ENCODE results near the gene RANBP6. TPM values are rescaled to one million over a fixed set of nuclear protein-coding genes. Genes with fewer than 3 reads are reported as not detected.
"Not testable (repeated sequence)": the region's sequence is repeated elsewhere in the genome, so short reads cannot be mapped to it uniquely, and the experiment has no call there.

RANBP6 gene
- total RNA-seq, 2 experiments from 2014 or later = 20.2 to 21.6 TPM

DNA sequence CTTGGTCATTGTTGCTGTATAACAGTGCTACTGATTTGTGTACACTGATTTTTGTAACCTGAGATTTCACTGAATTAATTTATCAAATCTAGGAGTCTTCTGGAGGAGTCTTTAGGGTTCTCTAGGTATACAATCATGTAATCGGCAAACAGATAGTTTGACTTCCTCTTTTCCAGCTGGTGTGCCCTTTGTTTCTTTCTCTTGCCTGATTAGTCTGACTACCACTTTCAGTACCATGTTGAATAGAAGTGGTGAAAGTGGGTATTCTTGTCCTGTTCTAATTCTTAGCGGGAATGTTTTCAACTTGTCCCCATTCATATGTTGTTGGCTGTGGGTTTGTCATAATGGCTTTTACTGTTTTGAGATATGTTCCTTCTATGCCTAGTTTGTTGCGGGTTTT is 24.7 kb upstream of the RANBP6 start:
- Mint-ChIP-seq H3K4me1 (ENCODE audit: low read depth) (no peaks in the 10 kb centered on the region), H3K36me3 (ENCODE audit: low read depth) (no peaks in the 10 kb centered on the region), H3K4me3 (no peak overlapping the region), H3K9me3 (ENCODE audit: insufficient read depth) (no peaks in the 10 kb centered on the region), H3K27me3 (ENCODE audit: low read depth) (peaks cover 38% of the 10 kb centered on the region), H3K27ac (no peak overlapping the region)
- ChIA-PET POLR2A (no interaction called here), CTCF (interaction anchor here (0.9 to 1.0 kb wide), 2 partner anchors 14 to 17 kb away, joined by 3 read pairs; no protein-coding TSS in a partner anchor)
- no peak for ATAC-seq
- DNase-seq = no peak

DNA sequence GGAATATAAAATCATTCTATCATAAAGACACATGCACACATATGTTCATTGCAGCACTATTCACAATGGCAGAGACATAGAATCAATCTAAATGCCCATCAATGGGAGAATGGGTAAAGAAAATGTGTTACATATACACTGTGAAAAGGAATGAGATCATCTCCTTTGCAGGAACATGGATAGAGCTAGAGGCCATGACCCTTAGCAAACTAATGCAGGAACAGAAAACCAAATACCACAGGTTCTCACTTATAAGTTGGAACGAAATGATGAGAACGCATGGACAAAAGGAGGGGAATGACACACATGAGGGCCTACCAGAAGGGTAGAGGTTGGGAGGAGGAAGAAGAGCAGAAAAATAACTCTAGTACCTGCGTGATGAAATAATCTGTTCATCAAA is 21.0 kb upstream of the RANBP6 start:
- ATAC-seq = no peak
- ChIA-PET CTCF (interaction anchor here (1.4 to 4.3 kb wide), 2 partner anchors 12 to 17 kb away, joined by 4 to 17 read pairs; no protein-coding TSS in a partner anchor), POLR2A (no interaction called here)
- Mint-ChIP-seq H3K36me3 (ENCODE audit: low read depth) (no peaks in the 10 kb centered on the region), H3K4me3 (no peak overlapping the region), H3K27me3 (ENCODE audit: low read depth) (peaks cover 41% of the 10 kb centered on the region), H3K4me1 (ENCODE audit: low read depth) (no peaks in the 10 kb centered on the region), H3K27ac (no peak overlapping the region), H3K9me3 (ENCODE audit: insufficient read depth) (no peaks in the 10 kb centered on the region)
- DNase-seq = no peak

DNA sequence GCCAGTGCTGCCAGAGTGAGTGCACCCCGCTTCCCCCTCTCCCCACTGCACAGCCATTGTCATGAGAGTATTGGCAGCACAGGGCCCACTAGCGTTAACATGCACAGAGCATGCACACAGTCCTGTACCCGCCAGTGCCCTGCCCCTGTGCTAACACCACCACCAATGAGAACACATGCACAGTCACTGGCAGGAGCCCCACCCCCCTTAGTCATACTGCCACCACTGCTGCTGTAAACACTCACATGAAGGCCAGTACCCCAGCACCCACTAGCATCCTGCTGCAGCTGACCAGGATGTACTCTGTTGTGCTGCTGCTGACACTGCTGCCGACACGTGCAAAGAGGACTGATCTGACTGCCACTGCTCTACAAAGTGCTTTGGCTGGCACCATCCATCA is 19.5 kb upstream of the RANBP6 start:
- Mint-ChIP-seq H3K9me3 (ENCODE audit: insufficient read depth) (no peaks in the 10 kb centered on the region), H3K27me3 (ENCODE audit: low read depth) (peaks cover 35% of the 10 kb centered on the region), H3K36me3 (ENCODE audit: low read depth) (no peaks in the 10 kb centered on the region), H3K4me3 (no peak overlapping the region), H3K27ac (no peak overlapping the region), H3K4me1 (ENCODE audit: low read depth) (no peaks in the 10 kb centered on the region)
- CTCF ChIA-PET = interaction anchor here (1.4 to 4.3 kb wide), 2 partner anchors 10 to 19 kb away, joined by 4 to 17 read pairs; no protein-coding TSS in a partner anchor
- ATAC-seq (no peak), DNase-seq (no peak)
- POLR2A ChIA-PET = no interaction called here

DNA sequence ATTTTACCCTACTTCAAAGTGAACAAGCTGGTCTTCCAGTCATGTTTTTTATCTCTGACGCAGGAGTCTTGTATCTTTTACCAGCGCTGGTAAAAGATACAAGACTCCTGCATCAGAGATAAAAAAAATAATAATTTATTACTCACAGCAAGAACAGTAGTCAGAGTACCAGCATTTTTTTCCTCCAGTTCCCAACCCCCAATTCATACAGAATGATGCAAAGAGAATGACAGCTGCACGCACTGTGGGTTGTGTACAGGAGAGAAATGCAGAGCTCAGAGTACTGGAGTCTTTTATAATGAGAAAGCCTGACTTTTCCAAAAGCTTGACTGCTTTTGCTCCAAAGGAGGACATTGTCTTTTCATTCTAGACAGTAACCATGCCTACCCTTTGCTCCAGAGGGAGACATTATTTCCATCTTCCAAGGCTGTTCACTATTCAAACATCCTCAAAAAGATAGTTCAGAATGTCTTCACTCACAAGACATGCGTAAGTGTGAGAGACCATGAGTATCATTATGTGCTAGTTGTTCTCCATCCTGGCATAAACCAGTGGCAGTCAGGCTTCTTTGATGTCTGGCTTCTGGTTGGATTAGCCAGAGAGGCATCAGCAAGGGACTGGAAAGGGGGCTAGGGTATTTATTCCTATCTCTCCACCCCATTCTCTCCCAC is 14.3 kb upstream of the RANBP6 start:
- Mint-ChIP-seq H3K4me1 (ENCODE audit: low read depth) (no peaks in the 10 kb centered on the region), H3K36me3 (ENCODE audit: low read depth) (no peaks in the 10 kb centered on the region), H3K4me3 (no peak overlapping the region), H3K27me3 (ENCODE audit: low read depth) (peaks cover 17% of the 10 kb centered on the region), H3K9me3 (ENCODE audit: insufficient read depth) (no peaks in the 10 kb centered on the region), H3K27ac (no peak overlapping the region)
- ChIA-PET CTCF (interaction anchor here (1.1 to 1.4 kb wide), 3 partner anchors 11 to 143 kb away, joined by 3 to 5 read pairs (median 3); no protein-coding TSS in a partner anchor), POLR2A (interaction anchor here (0.6 to 1.1 kb wide), 2 partner anchors 14 to 637 kb away, joined by 3 to 4 read pairs; partner anchors contain the start of gene RANBP6)
- ATAC-seq (no peak), DNase-seq (no peak)

DNA sequence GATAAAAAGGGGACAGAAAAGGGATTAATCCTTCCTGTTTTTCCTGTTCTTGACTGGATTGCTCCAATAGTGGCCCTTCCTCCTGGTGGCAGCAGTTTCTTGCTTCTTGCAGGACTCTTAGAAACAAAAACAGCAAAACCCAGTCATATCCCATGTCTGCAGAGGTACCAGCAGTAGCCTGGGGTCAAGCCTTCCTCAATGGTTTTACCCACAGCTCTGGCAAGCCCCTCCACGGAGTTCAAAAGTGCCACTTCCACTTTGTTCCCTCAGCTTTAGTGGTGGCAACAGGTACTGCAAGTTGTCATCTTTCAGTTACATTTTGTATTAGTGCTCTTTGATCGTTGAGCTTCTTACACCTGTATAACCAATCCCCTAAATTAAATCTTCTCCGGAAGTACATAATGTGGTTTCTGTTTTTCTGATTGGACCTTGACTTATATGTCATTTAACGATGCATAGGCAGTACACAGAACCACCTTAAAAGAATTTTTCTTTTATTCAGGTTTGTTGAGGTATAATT is 8.7 kb upstream of the RANBP6 start:
- CTCF ChIA-PET = interaction anchor here (0.6 to 4.6 kb wide), 31 partner anchors 8 to 392 kb away, joined by 3 to 22 read pairs (median 3); partner anchors contain the start of gene RANBP6
- no peaks in the 10 kb centered on the region for H3K36me3 Mint-ChIP-seq (ENCODE audit: low read depth)
- H3K27me3 Mint-ChIP-seq (ENCODE audit: low read depth) = peaks cover 4% of the 10 kb centered on the region
- H3K27ac Mint-ChIP-seq = no peak overlapping the region
- POLR2A ChIA-PET = interaction anchor here (0.9 to 1.6 kb wide), 3 partner anchors 9 to 389 kb away, joined by 3 to 5 read pairs (median 3); partner anchors contain the start of genes RANBP6 and UHRF2
- peaks cover 8% of the 10 kb centered on the region for H3K4me1 Mint-ChIP-seq (ENCODE audit: low read depth)
- peak overlapping the region; percentile 26 for H3K4me3 Mint-ChIP-seq
- DNase-seq (peak; percentile 57), ATAC-seq (peak; percentile 82)
- no peaks in the 10 kb centered on the region for H3K9me3 Mint-ChIP-seq (ENCODE audit: insufficient read depth)

DNA sequence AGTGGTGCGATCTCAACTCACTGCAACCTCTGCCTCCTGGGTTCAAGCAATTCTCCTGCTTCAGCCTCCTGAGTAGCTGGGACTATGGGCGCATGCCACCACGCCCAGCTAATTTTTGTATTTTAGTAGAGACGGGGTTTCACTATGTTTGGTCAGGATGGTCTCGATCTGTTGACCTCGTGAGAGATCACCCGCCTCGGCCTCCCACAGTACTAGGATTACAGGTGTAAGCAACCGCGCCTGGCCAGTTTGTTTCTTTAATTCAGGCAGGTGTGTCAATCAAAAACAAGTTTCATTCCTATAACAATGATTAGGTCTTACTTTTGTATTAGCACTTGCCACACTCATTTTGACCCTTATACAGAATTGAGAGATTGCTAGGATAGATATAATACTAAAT is 1.6 kb upstream of the RANBP6 start:
- not testable (repeated sequence) for ATAC-seq; H3K4me3 Mint-ChIP-seq; H3K27ac Mint-ChIP-seq; H3K9me3 Mint-ChIP-seq (ENCODE audit: insufficient read depth); DNase-seq; H3K27me3 Mint-ChIP-seq (ENCODE audit: low read depth)
- peaks cover 37% of the 10 kb centered on the region for H3K4me1 Mint-ChIP-seq (ENCODE audit: low read depth)
- CTCF ChIA-PET = interaction anchor here (1.4 to 2.3 kb wide), 3 partner anchors 8 to 131 kb away, joined by 5 to 20 read pairs (median 5); no protein-coding TSS in a partner anchor
- peaks cover 32% of the 10 kb centered on the region for H3K36me3 Mint-ChIP-seq (ENCODE audit: low read depth)
- POLR2A ChIA-PET = interaction anchor here (2.5 kb wide), 1 partner anchor 10 kb away, joined by 10 read pairs; no protein-coding TSS in a partner anchor

DNA sequence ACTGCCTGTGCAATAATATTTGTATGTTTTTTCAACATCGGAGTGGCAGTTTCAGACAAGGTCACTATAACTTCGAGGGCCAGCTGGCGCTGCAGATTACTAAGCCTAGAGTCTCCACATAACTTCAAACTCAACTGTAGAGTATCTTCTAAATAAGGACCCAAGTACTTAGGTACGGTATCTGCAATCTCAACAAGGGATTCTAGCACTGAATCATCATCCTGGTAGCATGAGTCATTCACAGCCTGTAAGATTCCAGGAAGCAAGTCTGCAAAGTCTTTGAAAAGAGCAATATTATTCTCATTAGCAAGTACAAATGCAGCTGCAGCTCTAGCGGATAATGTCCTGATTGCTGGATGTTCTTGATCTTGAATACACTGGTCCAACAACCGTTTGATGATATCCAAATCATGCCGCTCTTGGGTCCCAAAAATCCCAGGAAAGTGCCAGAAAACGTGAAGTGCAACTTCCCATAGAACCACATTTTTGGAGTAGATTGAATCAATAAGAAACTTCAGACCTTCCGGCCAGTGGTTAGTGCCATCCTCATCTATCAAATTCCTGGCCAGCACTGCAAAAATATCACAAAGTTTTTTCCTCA is 654 bp downstream of the RANBP6 start:
- ChIA-PET POLR2A (interaction anchor here (0.7 to 2.5 kb wide), 11 partner anchors 8 to 402 kb away, joined by 3 to 10 read pairs (median 3); partner anchors contain the start of genes ERMP1 and UHRF2), CTCF (interaction anchor here (0.7 to 2.3 kb wide), 6 partner anchors 9 to 291 kb away, joined by 3 to 20 read pairs (median 4); partner anchors contain the start of gene ERMP1)
- peaks cover 50% of the 10 kb centered on the region for H3K36me3 Mint-ChIP-seq (ENCODE audit: low read depth)
- H3K4me1 Mint-ChIP-seq (ENCODE audit: low read depth) = peaks cover 52% of the 10 kb centered on the region
- no peak for DNase-seq
- H3K9me3 Mint-ChIP-seq (ENCODE audit: insufficient read depth) = no peaks in the 10 kb centered on the region
- peak overlapping the region; percentile 98 for H3K27ac Mint-ChIP-seq
- no peaks in the 10 kb centered on the region for H3K27me3 Mint-ChIP-seq (ENCODE audit: low read depth)
- peak overlapping the region; percentile 91 for H3K4me3 Mint-ChIP-seq
- peak; percentile 2 for ATAC-seq

DNA sequence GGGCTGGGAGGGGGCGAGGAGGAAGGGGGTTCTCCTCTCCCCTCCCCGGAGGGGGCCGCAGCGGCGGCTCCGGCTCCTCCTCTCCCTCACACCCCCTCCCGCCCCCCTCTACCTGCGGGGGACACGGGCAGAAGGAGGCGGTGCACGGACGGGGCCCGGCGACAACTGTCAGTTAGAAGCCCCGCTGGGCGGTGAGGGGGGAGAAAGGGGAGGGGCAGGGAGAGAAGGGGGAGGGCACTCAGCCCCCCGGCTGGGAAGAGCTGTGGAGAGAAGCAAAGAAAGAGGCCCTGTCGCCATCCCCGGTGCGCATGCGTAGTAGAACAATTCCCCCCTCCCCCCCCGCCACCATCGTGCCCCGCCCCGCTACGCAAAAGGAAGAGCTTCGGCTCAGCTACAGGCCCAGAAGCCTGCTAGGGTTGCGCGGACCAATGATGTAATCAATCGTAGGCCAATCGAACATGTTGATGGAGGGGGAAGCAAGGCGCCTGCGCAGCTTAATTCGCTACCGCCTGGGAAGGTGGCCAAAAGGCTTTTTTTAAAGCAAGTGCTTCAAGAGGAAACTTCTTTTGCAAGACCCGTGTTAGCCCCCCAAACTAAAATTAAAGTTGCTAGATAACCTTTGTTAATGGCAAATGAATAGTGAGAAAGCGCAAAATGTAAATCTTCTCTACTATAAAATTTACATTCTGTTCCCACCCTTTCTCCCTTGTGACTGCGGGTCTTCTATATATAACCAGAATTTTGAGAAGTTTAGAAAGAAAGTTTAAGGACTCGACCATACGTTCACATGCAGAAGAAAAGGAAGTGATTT is 7.0 kb downstream of the RANBP6 start:
- Mint-ChIP-seq H3K4me1 (ENCODE audit: low read depth) (peaks cover 63% of the 10 kb centered on the region), H3K4me3 (peak overlapping the region; percentile 72), H3K9me3 (ENCODE audit: insufficient read depth) (no peaks in the 10 kb centered on the region), H3K27me3 (ENCODE audit: low read depth) (no peaks in the 10 kb centered on the region), H3K36me3 (ENCODE audit: low read depth) (peaks cover 49% of the 10 kb centered on the region), H3K27ac (peak overlapping the region; percentile 83)
- POLR2A ChIA-PET = interaction anchor here (0.6 to 2.0 kb wide), 9 partner anchors 14 to 749 kb away, joined by 3 to 8 read pairs (median 4); partner anchors contain the start of genes KDM4C and UHRF2
- ATAC-seq (peak; percentile 81), DNase-seq (peak; percentile 98)
- CTCF ChIA-PET = interaction anchor here (0.8 to 3.0 kb wide), 8 partner anchors 9 to 175 kb away, joined by 3 to 22 read pairs (median 4); partner anchors contain the start of gene ERMP1

DNA sequence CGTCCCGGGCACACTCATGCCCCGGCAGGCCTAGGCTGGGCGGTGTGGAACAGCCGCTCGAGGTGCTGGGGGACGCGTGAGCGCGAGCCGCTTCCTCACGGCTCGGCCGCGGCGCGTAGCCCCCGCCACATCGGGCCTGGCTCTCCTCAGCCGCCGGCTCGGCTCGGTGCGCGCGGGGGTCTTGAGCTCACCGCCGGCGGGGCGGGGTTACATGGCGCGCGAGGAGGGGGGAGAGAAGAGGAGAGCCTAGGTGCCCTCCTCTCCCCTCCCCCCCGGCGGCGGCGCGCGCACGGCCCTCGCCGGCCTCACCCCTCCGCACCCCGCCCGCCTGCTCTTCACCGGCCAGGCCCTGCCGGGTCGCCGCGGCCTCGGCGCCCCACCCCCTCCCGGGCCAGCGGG is 7.7 kb downstream of the RANBP6 start:
- Mint-ChIP-seq H3K4me1 (ENCODE audit: low read depth) (peaks cover 58% of the 10 kb centered on the region), H3K27me3 (ENCODE audit: low read depth) (no peaks in the 10 kb centered on the region), H3K9me3 (ENCODE audit: insufficient read depth) (no peaks in the 10 kb centered on the region), H3K4me3 (peak overlapping the region; percentile 86), H3K27ac (peak overlapping the region; percentile 89), H3K36me3 (ENCODE audit: low read depth) (peaks cover 43% of the 10 kb centered on the region)
- ChIA-PET CTCF (interaction anchor here (1.3 to 3.0 kb wide), 5 partner anchors 16 to 157 kb away, joined by 3 to 22 read pairs (median 5); no protein-coding TSS in a partner anchor), POLR2A (interaction anchor here (0.6 to 2.0 kb wide), 14 partner anchors 9 to 750 kb away, joined by 3 to 8 read pairs (median 4); partner anchors contain the start of genes ERMP1, KDM4C and UHRF2)
- peak; percentile 80 for DNase-seq
- ATAC-seq = peak; percentile 51

DNA sequence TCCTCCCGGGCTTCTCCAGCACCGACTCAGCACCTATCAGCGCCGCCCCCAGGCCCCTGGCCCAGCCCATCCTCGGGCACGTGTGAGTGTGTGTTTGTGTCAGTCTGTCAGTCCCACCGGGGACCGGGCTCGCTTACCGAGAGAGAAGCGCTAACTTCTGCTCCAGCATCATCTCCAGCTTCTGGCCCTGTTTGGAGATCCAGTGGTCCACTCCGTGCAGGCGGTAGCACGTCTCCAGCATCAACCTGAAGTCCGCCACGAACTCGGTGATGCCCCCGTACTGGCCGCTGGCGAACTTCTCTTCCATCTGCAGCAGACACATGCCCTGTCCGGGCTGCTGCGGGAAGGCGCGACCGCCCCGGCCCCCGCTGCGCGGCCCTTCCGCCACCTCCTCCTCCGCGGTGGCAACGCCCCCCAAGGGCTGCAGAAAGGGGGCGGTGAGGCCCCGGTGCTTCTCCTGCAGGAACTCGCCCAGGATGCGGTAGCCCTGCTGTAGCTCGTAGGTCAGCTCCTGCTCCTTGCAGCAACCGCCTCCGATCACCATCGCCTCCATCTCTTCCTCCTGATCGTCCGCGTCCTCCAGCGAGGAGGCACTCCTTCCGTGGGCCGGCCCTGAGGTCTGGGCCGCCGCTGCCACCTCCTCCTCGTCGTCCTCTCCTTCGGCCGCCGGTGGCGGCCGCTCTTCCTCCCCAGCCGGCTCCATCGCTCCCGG is 8.2 kb downstream of the RANBP6 start:
- H3K4me1 Mint-ChIP-seq (ENCODE audit: low read depth) = peaks cover 54% of the 10 kb centered on the region
- ChIA-PET CTCF (interaction anchor here (1.2 to 3.0 kb wide), 5 partner anchors 16 to 156 kb away, joined by 3 to 22 read pairs (median 6); no protein-coding TSS in a partner anchor), POLR2A (interaction anchor here (0.6 to 2.0 kb wide), 13 partner anchors 8 to 751 kb away, joined by 3 to 8 read pairs (median 4); partner anchors contain the start of genes ERMP1, KDM4C, RANBP6 and UHRF2)
- DNase-seq (peak; percentile 97), ATAC-seq (peak; percentile 87)
- H3K9me3 Mint-ChIP-seq (ENCODE audit: insufficient read depth) = no peaks in the 10 kb centered on the region
- peak overlapping the region; percentile 89 for H3K27ac Mint-ChIP-seq
- H3K36me3 Mint-ChIP-seq (ENCODE audit: low read depth) = peaks cover 38% of the 10 kb centered on the region
- H3K4me3 Mint-ChIP-seq = peak overlapping the region; percentile 86
- H3K27me3 Mint-ChIP-seq (ENCODE audit: low read depth) = no peaks in the 10 kb centered on the region

All from activated CD8-positive, alpha-beta T cell treated with anti-CD3 and anti-CD28 coated beads, Interleukin-2, amount 10 ng/mL, durations not matched to agents 7 days and 5 days (primary cell).